Nephron (organoid): ENCODE results near the gene NPDC1.

Experiments
- H3K27ac Mint-ChIP-seq, 3 experiments: 2 replicates each; pipeline ENCODE4 v1.8.0; 2020; ENCODE audit warnings: mixed read lengths in 3 of 3, mild to moderate bottlenecking in 2 of 3, moderate library complexity in 1 of 3
- H3K27me3 Mint-ChIP-seq: 2 replicates; pipeline ENCODE4 v1.8.0; 2021; ENCODE audit warnings: low read depth, mild to moderate bottlenecking, moderate library complexity, mixed read lengths
- H3K36me3 Mint-ChIP-seq: 2 replicates; pipeline ENCODE4 v1.8.0; 2020; ENCODE audit warnings: low read depth, mixed read lengths
- H3K4me1 Mint-ChIP-seq: 2 replicates; pipeline ENCODE4 v1.8.0; 2020; ENCODE audit warnings: mixed read lengths
- H3K4me3 Mint-ChIP-seq, 3 experiments: 2 replicates each; pipeline ENCODE4 v1.8.0; 2020; ENCODE audit warnings: mild to moderate bottlenecking in 3 of 3, mixed read lengths in 3 of 3, moderate library complexity in 2 of 3
- H3K9me3 Mint-ChIP-seq: 2 replicates; pipeline ENCODE4 v1.8.0; 2020; ENCODE audit warnings: mixed read lengths
- CTCF ChIP-seq, 3 experiments: fragments of 200-600 bp; sonication (generic); IDR thresholded peaks; one replicate each; pipeline ENCODE4 v1.5.0; 2021; ENCODE audit warnings: antibody characterized with exemption in 3 of 3; ENCODE audit not compliant: unreplicated experiment in 3 of 3

Gene NPDC1

DNA sequence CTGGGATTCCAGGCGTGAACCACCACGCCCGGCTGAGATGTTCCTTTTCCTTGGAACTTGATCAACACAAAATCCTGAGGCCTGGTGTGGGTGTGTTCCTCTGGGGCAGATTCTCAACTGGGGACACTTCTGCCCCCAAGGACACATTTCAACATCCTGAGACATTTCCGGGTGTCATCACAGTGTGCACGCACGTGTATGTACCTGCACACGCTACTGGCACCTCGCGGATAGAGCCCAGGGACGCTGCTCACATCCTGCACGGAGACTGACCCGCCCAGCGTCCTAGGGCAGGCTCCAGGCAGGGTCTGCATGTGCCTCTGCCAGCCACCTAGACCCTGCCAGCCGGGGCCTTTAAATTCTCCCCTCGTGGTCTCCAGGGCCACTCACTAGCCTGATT, 16.4 kb upstream of the NPDC1 start:
- peaks cover 32% of the 10 kb centered on the region for H3K27me3 Mint-ChIP-seq
- no peaks in the 10 kb centered on the region for H3K36me3 Mint-ChIP-seq
- H3K9me3 Mint-ChIP-seq = no peaks in the 10 kb centered on the region
- TF ChIP-seq CTCF (IDR thresholded peaks at IDR 0.05; ENCODE audit: unreplicated experiment in 3 of 3) = no peak
- H3K4me1 Mint-ChIP-seq = peaks cover 13% of the 10 kb centered on the region
- no peak overlapping the region for H3K27ac Mint-ChIP-seq
- H3K4me3 Mint-ChIP-seq = no peak overlapping the region

GRCh38 chr9:137058521-137059234, 12.7 kb upstream of the NPDC1 start:
- no peaks in the 10 kb centered on the region for H3K36me3 Mint-ChIP-seq
- TF ChIP-seq CTCF (IDR thresholded peaks at IDR 0.05; ENCODE audit: unreplicated experiment in 3 of 3) = no peak
- H3K27me3 Mint-ChIP-seq = peaks cover 52% of the 10 kb centered on the region
- H3K4me1 Mint-ChIP-seq = peaks cover 25% of the 10 kb centered on the region
- no peak overlapping the region for H3K4me3 Mint-ChIP-seq
- H3K27ac Mint-ChIP-seq = peak overlapping the region in 2 of 3 experiments; percentile 46 to 50
- H3K9me3 Mint-ChIP-seq = no peaks in the 10 kb centered on the region

DNA sequence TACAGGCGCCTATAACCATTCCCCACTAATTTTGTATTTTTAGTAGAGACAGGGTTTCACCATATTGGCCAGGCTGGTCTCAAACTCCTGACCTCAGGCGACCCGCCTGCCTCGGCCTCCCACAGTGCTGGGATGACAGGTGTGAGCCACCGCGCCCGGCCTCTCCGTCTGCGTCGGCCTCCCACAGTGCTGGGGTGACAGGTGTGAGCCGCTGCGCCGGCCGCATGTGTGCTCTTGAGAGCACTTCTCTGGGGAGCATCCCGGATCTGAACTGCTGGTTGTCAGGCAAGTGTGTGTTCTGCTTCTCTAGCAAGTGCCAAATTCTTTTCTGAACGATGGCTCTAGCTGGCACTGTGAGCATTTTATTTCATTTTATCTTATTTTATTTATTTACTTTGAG, 11.6 kb upstream of the NPDC1 start:
- no peaks in the 10 kb centered on the region for H3K36me3 Mint-ChIP-seq
- H3K4me3 Mint-ChIP-seq = no peak overlapping the region
- no peaks in the 10 kb centered on the region for H3K9me3 Mint-ChIP-seq
- TF ChIP-seq CTCF (IDR thresholded peaks at IDR 0.05; ENCODE audit: unreplicated experiment in 3 of 3) = no peak
- peaks cover 25% of the 10 kb centered on the region for H3K4me1 Mint-ChIP-seq
- H3K27me3 Mint-ChIP-seq = peaks cover 57% of the 10 kb centered on the region
- H3K27ac Mint-ChIP-seq = peak overlapping the region in 2 of 3 experiments; percentile 70 to 71

- TF ChIP-seq CTCF (IDR thresholded peaks at IDR 0.05; ENCODE audit: unreplicated experiment in 3 of 3) = no peak
- Mint-ChIP-seq H3K4me3 (no peak overlapping the region), H3K4me1 (peaks cover 25% of the 10 kb centered on the region), H3K36me3 (no peaks in the 10 kb centered on the region), H3K27ac (peak overlapping the region in 2 of 3 experiments; percentile 70 to 71), H3K27me3 (peaks cover 59% of the 10 kb centered on the region), H3K9me3 (no peaks in the 10 kb centered on the region)
Observed at GRCh38 chr9:137056739-137057415, 10.9 kb upstream of the NPDC1 start.

DNA sequence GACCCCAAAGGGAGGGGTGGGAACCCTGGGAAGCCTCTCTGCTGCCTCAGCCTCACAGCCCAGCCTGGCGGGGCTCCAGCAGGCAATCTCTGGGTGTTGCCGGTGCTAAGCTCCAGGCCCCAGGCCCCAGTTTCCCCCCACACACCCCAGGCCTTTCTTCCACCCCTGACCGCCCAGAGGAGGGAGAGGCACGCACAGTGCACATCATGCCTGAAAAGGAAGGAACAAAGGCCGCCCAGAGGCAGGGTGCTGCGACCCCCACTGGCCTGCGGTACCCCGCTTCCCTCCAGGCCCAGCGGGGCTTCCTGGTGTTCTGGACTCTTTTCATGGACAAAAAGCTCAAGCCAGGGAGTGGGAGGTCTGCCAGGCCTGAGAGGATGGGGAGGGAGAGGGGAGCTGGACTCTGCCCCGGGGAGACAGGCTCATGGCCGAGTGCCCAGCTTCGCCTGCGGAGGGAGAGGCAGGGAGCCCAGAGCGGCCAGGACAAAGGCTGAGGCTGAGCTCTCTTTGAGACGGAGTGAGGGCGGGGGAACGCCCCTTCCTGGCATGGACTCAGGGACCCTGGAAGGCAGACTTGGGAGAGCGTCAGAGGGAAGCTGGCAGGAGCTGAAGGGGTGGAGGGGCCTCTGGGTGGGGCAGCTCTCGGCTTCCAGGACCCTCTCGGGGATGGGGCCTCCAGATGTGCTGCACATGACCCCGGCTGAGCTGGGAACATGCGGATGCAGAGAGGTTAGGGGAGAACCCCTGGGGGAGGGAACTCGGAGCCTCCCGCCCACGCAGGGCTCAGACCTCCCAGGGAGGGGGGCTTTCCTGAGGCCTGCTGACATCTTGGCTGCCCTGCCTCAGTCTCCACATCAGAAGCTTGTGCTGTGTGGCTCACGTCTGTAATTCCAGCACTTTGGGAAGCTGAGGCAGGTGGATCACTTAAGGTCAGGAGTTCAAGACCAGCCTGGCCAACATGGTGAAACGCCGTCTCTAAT, 9.7 kb upstream of the NPDC1 start:
- H3K9me3 Mint-ChIP-seq = no peaks in the 10 kb centered on the region

More for the DNA sequence above, 9.7 kb upstream of the NPDC1 start:
- no peak for TF ChIP-seq CTCF (IDR thresholded peaks at IDR 0.05; ENCODE audit: unreplicated experiment in 3 of 3)
- peaks cover 64% of the 10 kb centered on the region for H3K27me3 Mint-ChIP-seq
- H3K27ac Mint-ChIP-seq = peak overlapping the region; percentile 87 to 93 (median 87)
- no peaks in the 10 kb centered on the region for H3K36me3 Mint-ChIP-seq
- H3K4me3 Mint-ChIP-seq = peak overlapping the region; percentile 32 to 72 (median 36)
- H3K4me1 Mint-ChIP-seq = peaks cover 25% of the 10 kb centered on the region
